ENCODE measurements around the gene ZNF618. TPM values are rescaled to one million over a fixed set of nuclear protein-coding genes. Genes with fewer than 3 reads are reported as not detected.

ZNF618 gene
- total RNA-seq, 1 experiment from 2014 or later: not detected

GRCh38 chr9:113954591-113954990 is 78.5 kb downstream of the ZNF618 start:
- H3K27ac ChIP-seq (ENCODE audit: low read length): no peak overlapping the region
- H3K4me2 ChIP-seq (ENCODE audit: low read depth, low read length, poor library complexity, severe bottlenecking): no peak overlapping the region
- H3K79me2 ChIP-seq (ENCODE audit: low read length): no peaks in the 10 kb centered on the region

DNA sequence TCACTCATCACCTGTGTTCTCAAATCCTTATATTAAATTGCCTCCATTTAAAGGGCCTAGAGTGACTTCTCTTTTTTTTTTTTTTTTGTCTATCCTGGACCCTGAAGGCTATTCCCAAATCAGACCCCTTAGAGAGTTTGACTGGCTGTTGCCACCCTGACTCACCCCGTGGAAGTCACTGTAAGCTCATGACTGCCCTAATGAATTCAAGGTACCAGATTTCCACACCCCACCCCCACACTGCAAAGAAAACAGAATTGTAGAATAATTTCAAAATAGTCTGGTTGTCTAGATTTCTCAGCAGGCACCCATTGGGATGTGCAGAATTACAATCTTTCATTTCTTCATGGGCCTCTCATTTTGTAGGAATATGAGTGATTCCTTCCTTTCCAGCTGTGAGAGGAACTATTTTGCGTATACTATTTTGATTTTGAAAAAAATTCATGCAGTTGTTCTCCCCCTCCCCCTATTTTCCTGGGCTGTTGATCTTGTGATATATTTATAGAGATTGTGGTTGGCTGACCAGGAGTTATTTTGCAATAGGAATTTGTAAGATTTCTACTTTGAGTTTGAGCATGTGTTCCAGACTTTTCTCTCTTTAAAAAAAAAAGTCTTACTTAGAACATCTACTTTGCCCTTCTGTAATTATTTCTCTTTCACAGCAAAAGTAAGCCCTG is 79.1 kb downstream of the ZNF618 start:
- no peak overlapping the region for H3K4me3 ChIP-seq (ENCODE audit: low read length)
- H3K79me2 ChIP-seq (ENCODE audit: low read length): no peaks in the 10 kb centered on the region
- H3K9me2 ChIP-seq (replicated peaks; ENCODE audit: insufficient read depth, low read length): no peaks in the 10 kb centered on the region
- H3K4me2 ChIP-seq (ENCODE audit: low read depth, low read length, poor library complexity, severe bottlenecking): no peak overlapping the region
- H3K9ac ChIP-seq (ENCODE audit: low read length): no peak overlapping the region
- no peak for DNase-seq
- no peaks in the 10 kb centered on the region for H3K36me3 ChIP-seq (ENCODE audit: insufficient read depth, low read length)
- no peaks in the 10 kb centered on the region for H4K20me1 ChIP-seq (ENCODE audit: insufficient read depth, low read depth, low read length)
- H3K27me3 ChIP-seq (ENCODE audit: low read length): no peaks in the 10 kb centered on the region
- H3K4me1 ChIP-seq (ENCODE audit: low read length): no peaks in the 10 kb centered on the region
- no peaks in the 10 kb centered on the region for H3K9me3 ChIP-seq (ENCODE audit: low read length)
- no peak overlapping the region for H2AFZ ChIP-seq (ENCODE audit: low read length)
- no peak overlapping the region for H3K27ac ChIP-seq (ENCODE audit: low read length)

More at GRCh38 chr9:113954591-113954990, 78.5 kb downstream of the ZNF618 start:
- Histone ChIP-seq H3K4me3 (ENCODE audit: low read length) (no peak overlapping the region), H3K9ac (ENCODE audit: low read length) (no peak overlapping the region), H3K9me3 (ENCODE audit: low read length) (no peaks in the 10 kb centered on the region), H3K36me3 (ENCODE audit: insufficient read depth, low read length) (no peaks in the 10 kb centered on the region), H2AFZ (ENCODE audit: low read length) (no peak overlapping the region), H3K27me3 (ENCODE audit: low read length) (no peaks in the 10 kb centered on the region), H3K9me2 (replicated peaks; ENCODE audit: insufficient read depth, low read length) (no peaks in the 10 kb centered on the region), H4K20me1 (ENCODE audit: insufficient read depth, low read depth, low read length) (no peaks in the 10 kb centered on the region), H3K4me1 (ENCODE audit: low read length) (no peaks in the 10 kb centered on the region)
- DNase-seq: no peak

- Histone ChIP-seq H3K4me2 (ENCODE audit: low read depth, low read length, poor library complexity, severe bottlenecking) (no peak overlapping the region), H3K4me3 (ENCODE audit: low read length) (no peak overlapping the region), H3K9me3 (ENCODE audit: low read length) (no peaks in the 10 kb centered on the region), H3K4me1 (ENCODE audit: low read length) (no peaks in the 10 kb centered on the region), H3K27ac (ENCODE audit: low read length) (no peak overlapping the region), H4K20me1 (ENCODE audit: insufficient read depth, low read depth, low read length) (no peaks in the 10 kb centered on the region), H3K27me3 (ENCODE audit: low read length) (no peaks in the 10 kb centered on the region), H3K9ac (ENCODE audit: low read length) (no peak overlapping the region), H3K9me2 (replicated peaks; ENCODE audit: insufficient read depth, low read length) (no peaks in the 10 kb centered on the region), H2AFZ (ENCODE audit: low read length) (no peak overlapping the region), H3K79me2 (ENCODE audit: low read length) (no peaks in the 10 kb centered on the region), H3K36me3 (ENCODE audit: insufficient read depth, low read length) (no peaks in the 10 kb centered on the region)
- DNase-seq: no peak
Measured at GRCh38 chr9:113956901-113957300, 80.8 kb downstream of the ZNF618 start.

DNA sequence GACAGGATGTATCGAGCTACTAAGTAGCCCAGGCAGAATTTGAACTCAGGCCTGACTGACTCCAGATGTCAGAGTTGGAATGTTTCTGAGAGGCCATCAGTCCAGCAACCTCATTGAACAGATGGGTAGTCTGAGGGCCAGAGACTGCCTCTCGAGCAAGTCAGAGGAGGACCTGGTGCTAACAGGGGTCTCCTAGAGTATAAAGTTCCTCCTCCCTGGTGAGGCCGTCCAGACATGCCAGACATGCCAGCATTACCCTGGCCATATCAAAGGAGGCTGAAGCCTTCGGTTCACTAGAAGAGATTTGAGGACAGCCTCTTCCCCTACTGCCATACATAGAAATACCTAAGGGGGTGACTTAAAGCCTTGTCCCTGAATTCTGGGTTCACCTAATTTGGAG is 81.2 kb downstream of the ZNF618 start:
- Histone ChIP-seq H3K36me3 (ENCODE audit: insufficient read depth, low read length) (no peaks in the 10 kb centered on the region), H3K27ac (ENCODE audit: low read length) (no peak overlapping the region), H2AFZ (ENCODE audit: low read length) (no peak overlapping the region), H4K20me1 (ENCODE audit: insufficient read depth, low read depth, low read length) (no peaks in the 10 kb centered on the region), H3K4me3 (ENCODE audit: low read length) (no peak overlapping the region), H3K4me1 (ENCODE audit: low read length) (no peaks in the 10 kb centered on the region), H3K27me3 (ENCODE audit: low read length) (no peaks in the 10 kb centered on the region), H3K79me2 (ENCODE audit: low read length) (no peaks in the 10 kb centered on the region), H3K9me3 (ENCODE audit: low read length) (no peaks in the 10 kb centered on the region), H3K9me2 (replicated peaks; ENCODE audit: insufficient read depth, low read length) (no peaks in the 10 kb centered on the region), H3K9ac (ENCODE audit: low read length) (no peak overlapping the region), H3K4me2 (ENCODE audit: low read depth, low read length, poor library complexity, severe bottlenecking) (no peak overlapping the region)
- DNase-seq: no peak

GRCh38 chr9:113957821-113958341 is 81.8 kb downstream of the ZNF618 start:
- Histone ChIP-seq H3K4me3 (ENCODE audit: low read length) (no peak overlapping the region), H3K9me3 (ENCODE audit: low read length) (no peaks in the 10 kb centered on the region), H4K20me1 (ENCODE audit: insufficient read depth, low read depth, low read length) (no peaks in the 10 kb centered on the region), H3K9ac (ENCODE audit: low read length) (no peak overlapping the region), H3K9me2 (replicated peaks; ENCODE audit: insufficient read depth, low read length) (no peaks in the 10 kb centered on the region), H2AFZ (ENCODE audit: low read length) (no peak overlapping the region), H3K36me3 (ENCODE audit: insufficient read depth, low read length) (no peaks in the 10 kb centered on the region), H3K27me3 (ENCODE audit: low read length) (no peaks in the 10 kb centered on the region), H3K4me2 (ENCODE audit: low read depth, low read length, poor library complexity, severe bottlenecking) (no peak overlapping the region), H3K79me2 (ENCODE audit: low read length) (no peaks in the 10 kb centered on the region), H3K4me1 (ENCODE audit: low read length) (no peaks in the 10 kb centered on the region), H3K27ac (ENCODE audit: low read length) (no peak overlapping the region)
- no peak for DNase-seq

DNA sequence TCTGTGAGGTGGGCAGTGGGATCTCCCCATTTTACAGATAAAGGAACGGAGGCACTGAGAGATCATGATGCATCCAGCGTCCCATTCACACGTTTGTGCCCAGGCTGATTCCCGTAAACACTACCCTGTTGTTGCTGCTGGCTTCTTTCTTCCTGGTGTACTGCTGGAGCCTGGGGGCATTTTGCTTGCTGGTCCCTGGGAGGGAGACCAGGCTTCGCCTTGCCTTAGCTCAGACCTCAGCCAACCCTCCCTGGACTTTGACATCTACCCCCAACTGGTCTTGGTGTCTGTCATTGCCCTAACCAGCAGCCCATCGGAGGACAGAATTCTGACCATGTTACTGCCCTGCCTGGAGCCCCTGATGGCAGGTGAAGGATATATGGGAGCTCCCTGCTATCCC is 82.4 kb downstream of the ZNF618 start:
- no peaks in the 10 kb centered on the region for H3K27me3 ChIP-seq (ENCODE audit: low read length)
- no peak overlapping the region for H3K27ac ChIP-seq (ENCODE audit: low read length)
- DNase-seq: no peak
- no peak overlapping the region for H2AFZ ChIP-seq (ENCODE audit: low read length)
- H3K9me2 ChIP-seq (replicated peaks; ENCODE audit: insufficient read depth, low read length): no peaks in the 10 kb centered on the region
- H3K9me3 ChIP-seq (ENCODE audit: low read length): no peaks in the 10 kb centered on the region
- no peak overlapping the region for H3K4me3 ChIP-seq (ENCODE audit: low read length)
- H3K4me1 ChIP-seq (ENCODE audit: low read length): no peaks in the 10 kb centered on the region
- no peaks in the 10 kb centered on the region for H3K79me2 ChIP-seq (ENCODE audit: low read length)
- no peak overlapping the region for H3K4me2 ChIP-seq (ENCODE audit: low read depth, low read length, poor library complexity, severe bottlenecking)
- H4K20me1 ChIP-seq (ENCODE audit: insufficient read depth, low read depth, low read length): no peaks in the 10 kb centered on the region
- no peaks in the 10 kb centered on the region for H3K36me3 ChIP-seq (ENCODE audit: insufficient read depth, low read length)
- H3K9ac ChIP-seq (ENCODE audit: low read length): no peak overlapping the region

GRCh38 chr9:113960768-113961167 is 84.7 kb downstream of the ZNF618 start:
- Histone ChIP-seq H3K9me3 (ENCODE audit: low read length) (no peaks in the 10 kb centered on the region), H3K4me2 (ENCODE audit: low read depth, low read length, poor library complexity, severe bottlenecking) (no peak overlapping the region), H2AFZ (ENCODE audit: low read length) (no peak overlapping the region), H3K9ac (ENCODE audit: low read length) (no peak overlapping the region), H3K4me3 (ENCODE audit: low read length) (no peak overlapping the region), H3K79me2 (ENCODE audit: low read length) (no peaks in the 10 kb centered on the region), H3K27ac (ENCODE audit: low read length) (no peak overlapping the region), H3K27me3 (ENCODE audit: low read length) (no peaks in the 10 kb centered on the region), H3K36me3 (ENCODE audit: insufficient read depth, low read length) (no peaks in the 10 kb centered on the region), H3K9me2 (replicated peaks; ENCODE audit: insufficient read depth, low read length) (no peaks in the 10 kb centered on the region), H4K20me1 (ENCODE audit: insufficient read depth, low read depth, low read length) (no peaks in the 10 kb centered on the region), H3K4me1 (ENCODE audit: low read length) (no peaks in the 10 kb centered on the region)
- no peak for DNase-seq

- Histone ChIP-seq H2AFZ (ENCODE audit: low read length) (no peak overlapping the region), H3K79me2 (ENCODE audit: low read length) (no peaks in the 10 kb centered on the region), H3K9ac (ENCODE audit: low read length) (no peak overlapping the region), H3K27ac (ENCODE audit: low read length) (no peak overlapping the region), H3K27me3 (ENCODE audit: low read length) (no peaks in the 10 kb centered on the region), H3K9me3 (ENCODE audit: low read length) (no peaks in the 10 kb centered on the region), H3K4me2 (ENCODE audit: low read depth, low read length, poor library complexity, severe bottlenecking) (no peak overlapping the region), H4K20me1 (ENCODE audit: insufficient read depth, low read depth, low read length) (no peaks in the 10 kb centered on the region), H3K4me1 (ENCODE audit: low read length) (no peaks in the 10 kb centered on the region), H3K9me2 (replicated peaks; ENCODE audit: insufficient read depth, low read length) (no peaks in the 10 kb centered on the region), H3K4me3 (ENCODE audit: low read length) (no peak overlapping the region), H3K36me3 (ENCODE audit: insufficient read depth, low read length) (no peaks in the 10 kb centered on the region)
- no peak for DNase-seq
Measured at GRCh38 chr9:113962396-113962795, 86.3 kb downstream of the ZNF618 start.

Data from Karpas-422 (cell line).